H1 (cell line): Measurements from ENCODE around the gene CAMKMT. TPM values are rescaled to one million over a fixed set of nuclear protein-coding genes. Genes with fewer than 3 reads are reported as not detected.

Experiments used
- CTCF ChIA-PET: fragments of 300-600 bp; sonication (Branson Sonifier 250); formaldehyde crosslinking; loops from one replicate; lab custom pipeline; 2021; ENCODE audit not compliant: partially characterized antibody; lab: Charles Lee
- POLR2A ChIA-PET: fragments of 300-600 bp; sonication (Branson Sonifier 250); formaldehyde crosslinking; loops from one replicate; lab custom pipeline; 2021; ENCODE audit warnings: inconsistent platforms; ENCODE audit not compliant: partially characterized antibody; lab: Charles Lee
- DNase-seq, 2 experiments: peaks; one replicate each; pipeline versions ENCODE4 v3.0.0 to v3.0.0-alpha.2; 2010 to 2022; ENCODE audit warnings: low spot score in 2 of 2, low read depth in 1 of 2, mixed read lengths in 1 of 2
- FAIRE-seq: peaks from 2 replicates; lab custom pipeline; 2011; peaks lifted over from hg19 to GRCh38; lab: Jason Lieb, UNC
- H2AFZ ChIP-seq: 2 replicates; pipeline ENCODE4 v1.8.1; 2012; ENCODE audit warnings: low read length, inconsistent platforms
- H2AK5ac ChIP-seq: 2 replicates; pipeline ENCODE4 v1.6.1; 2013; ENCODE audit warnings: low read depth, low read length
- H2BK120ac ChIP-seq: replicated peaks from 2 replicates; pipeline ENCODE3; 2013; ENCODE audit warnings: low read depth, low read length, inconsistent platforms
- H2BK12ac ChIP-seq: 2 replicates; pipeline ENCODE4 v1.6.1; 2013; ENCODE audit warnings: low read depth, low read length
- H2BK15ac ChIP-seq: 2 replicates; pipeline ENCODE4 v1.6.1; 2013; ENCODE audit warnings: low read length
- H2BK20ac ChIP-seq: 2 replicates; pipeline ENCODE4 v1.6.1; 2013; ENCODE audit warnings: low read length
- H2BK5ac ChIP-seq: 2 replicates; pipeline ENCODE4 v1.6.1; 2013; ENCODE audit warnings: low read depth, low read length
- H3K14ac ChIP-seq: 2 replicates; pipeline ENCODE4 v1.6.1; 2013; ENCODE audit warnings: inconsistent platforms; ENCODE audit not compliant: insufficient read length
- H3K18ac ChIP-seq: 2 replicates; pipeline ENCODE4 v1.6.1; 2013; ENCODE audit warnings: low read length; ENCODE audit errors: extremely low read depth
- H3K23ac ChIP-seq: 2 replicates; pipeline ENCODE4 v1.6.1; 2013; ENCODE audit warnings: inconsistent platforms; ENCODE audit not compliant: insufficient read length
- H3K23me2 ChIP-seq: 2 replicates; pipeline ENCODE4 v1.6.1; 2013; ENCODE audit warnings: low read depth, low read length
- H3K27ac ChIP-seq: 2 replicates; pipeline ENCODE4 v1.6.1; 2011; ENCODE audit warnings: low read depth, low read length, inconsistent platforms
- H3K27me3 ChIP-seq, 4 experiments: replicated peaks in 1 of 4; 1 replicate in 1 of 4; 2 replicates in 3 of 4; pipeline versions ENCODE4 v1.6.1 to v1.8.1; 2011 to 2013; ENCODE audit warnings: low read length in 3 of 4, mild to moderate bottlenecking in 3 of 4, inconsistent platforms in 2 of 4, mixed read lengths in 2 of 4, moderate library complexity in 1 of 4; ENCODE audit not compliant: control insufficient read depth in 3 of 4, insufficient read depth in 3 of 4; ENCODE audit errors: extremely low read depth in 1 of 4
- H3K36me3 ChIP-seq, 4 experiments: 2 replicates each; pipeline versions ENCODE4 v1.6.1 to v1.8.1; 2011 to 2013; ENCODE audit warnings: mild to moderate bottlenecking in 4 of 4, low read length in 3 of 4, moderate library complexity in 2 of 4, control low read depth in 1 of 4, inconsistent platforms in 1 of 4; ENCODE audit not compliant: insufficient read depth in 4 of 4, control insufficient read depth in 2 of 4
- H3K4ac ChIP-seq: replicated peaks from 2 replicates; pipeline ENCODE3; 2013; ENCODE audit warnings: low read length, low read depth, mixed read lengths, inconsistent platforms; ENCODE audit not compliant: insufficient read length
- H3K4me1 ChIP-seq, 4 experiments: replicated peaks in 1 of 4; 1 replicate in 1 of 4; 2 replicates in 3 of 4; pipeline versions ENCODE4 v1.6.1 to v1.8.1; 2011 to 2013; ENCODE audit warnings: low read length in 3 of 4, inconsistent platforms in 2 of 4, mixed read lengths in 1 of 4; ENCODE audit not compliant: insufficient read depth in 4 of 4, control insufficient read depth in 3 of 4
- H3K4me2 ChIP-seq, 2 experiments: 2 replicates each; pipeline versions ENCODE4 v1.6.1 to v1.8.1; 2011 to 2013; ENCODE audit warnings: low read depth in 2 of 2, low read length in 2 of 2, control low read depth in 1 of 2, inconsistent platforms in 1 of 2, mild to moderate bottlenecking in 1 of 2; ENCODE audit not compliant: insufficient read depth in 1 of 2
- H3K4me3 ChIP-seq, 4 experiments: fragments of 200-600, 300-600 bp in 1 of 4; sonication (generic), shearing (Covaris generic), sonication (Bioruptor Twin) in 1 of 4; 2 replicates each; pipeline versions ENCODE4 v1.5.1 to v1.8.1; 2011 to 2016; ENCODE audit warnings: low read length in 4 of 4, low read depth in 3 of 4, control low read depth in 2 of 4, inconsistent platforms in 2 of 4, mild to moderate bottlenecking in 2 of 4, mixed read lengths in 1 of 4, moderate library complexity in 1 of 4; ENCODE audit not compliant: insufficient read depth in 2 of 4; ENCODE audit errors: extremely low read depth in 1 of 4
- H3K56ac ChIP-seq: replicated peaks from 2 replicates; pipeline ENCODE3; 2013; ENCODE audit warnings: low read depth, mild to moderate bottlenecking, mixed read lengths, low read length, inconsistent platforms; ENCODE audit not compliant: insufficient read length
- H3K79me1 ChIP-seq: 2 replicates; pipeline ENCODE4 v1.6.1; 2013; ENCODE audit warnings: low read depth, low read length, control low read depth
- H3K79me2 ChIP-seq, 2 experiments: 2 replicates each; pipeline versions ENCODE4 v1.6.1 to v1.8.1; 2012 to 2013; ENCODE audit warnings: low read length in 2 of 2, mild to moderate bottlenecking in 2 of 2, inconsistent platforms in 1 of 2; ENCODE audit not compliant: insufficient read depth in 2 of 2, control insufficient read depth in 1 of 2
- H3K9ac ChIP-seq, 4 experiments: replicated peaks in 1 of 4; 1 replicate in 1 of 4; 2 replicates in 3 of 4; pipeline versions ENCODE4 v1.6.1 to v1.8.1; 2011 to 2013; ENCODE audit warnings: low read depth in 3 of 4, low read length in 3 of 4, control low read depth in 2 of 4, mild to moderate bottlenecking in 2 of 4, moderate library complexity in 2 of 4, inconsistent platforms in 1 of 4; ENCODE audit errors: extremely low read depth in 1 of 4
- H3K9me3 ChIP-seq, 2 experiments: 2 replicates each; pipeline versions ENCODE4 v1.6.1 to v1.8.1; 2012 to 2013; ENCODE audit warnings: mild to moderate bottlenecking in 2 of 2, moderate library complexity in 2 of 2, control low read depth in 1 of 2, inconsistent platforms in 1 of 2, low read depth in 1 of 2, low read length in 1 of 2, mixed read lengths in 1 of 2; ENCODE audit not compliant: insufficient read depth in 2 of 2
- H4K20me1 ChIP-seq, 2 experiments: replicated peaks in 1 of 2; 2 replicates each; pipeline versions ENCODE3 to v1.8.1; 2011 to 2013; ENCODE audit warnings: inconsistent platforms in 2 of 2, low read length in 2 of 2, mild to moderate bottlenecking in 1 of 2; ENCODE audit not compliant: insufficient read depth in 2 of 2, control insufficient read depth in 1 of 2
- H4K5ac ChIP-seq: 2 replicates; pipeline ENCODE4 v1.6.1; 2013; ENCODE audit warnings: low read length, low read depth, mixed read lengths, inconsistent platforms; ENCODE audit not compliant: insufficient read length
- H4K8ac ChIP-seq: 2 replicates; pipeline ENCODE4 v1.8.0; 2013; ENCODE audit warnings: mild to moderate bottlenecking, moderate library complexity, low read length, inconsistent platforms; ENCODE audit not compliant: insufficient read depth; ENCODE audit errors: extremely low read depth
- H4K91ac ChIP-seq: replicated peaks from 2 replicates; pipeline ENCODE3; 2013; ENCODE audit warnings: low read length, mixed read lengths, inconsistent platforms; ENCODE audit not compliant: insufficient read length
- BACH1 ChIP-seq: IDR thresholded peaks from 2 replicates; pipeline ENCODE4 v1.6.1; 2012; ENCODE audit warnings: low read length, improper control_type of control experiment
- BRCA1 ChIP-seq: IDR thresholded peaks from 2 replicates; pipeline ENCODE4 v1.6.1; 2012; ENCODE audit warnings: low read depth, low read length, improper control_type of control experiment
- CHD2 ChIP-seq: IDR thresholded peaks from 2 replicates; pipeline ENCODE4 v1.6.1; 2012; ENCODE audit warnings: low read length, improper control_type of control experiment
- EP300 ChIP-seq, 2 experiments: IDR thresholded peaks; 1 replicate in 1 of 2; 2 replicates in 1 of 2; pipeline ENCODE4 v1.6.1; 2011 to 2012; ENCODE audit warnings: low read depth in 2 of 2, low read length in 2 of 2, mild to moderate bottlenecking in 2 of 2, borderline replicate concordance in 1 of 2, inconsistent platforms in 1 of 2, moderate library complexity in 1 of 2
- RBBP5 ChIP-seq: IDR thresholded peaks from 2 replicates; pipeline ENCODE4 v1.7.1; 2012; ENCODE audit warnings: low read depth, mild to moderate bottlenecking, inconsistent platforms, low read length, moderate library complexity, borderline replicate concordance
- SIX5 ChIP-seq: IDR thresholded peaks from 2 replicates; pipeline ENCODE4 v1.6.1; 2011; ENCODE audit warnings: mild to moderate bottlenecking, low read depth, low read length
- SUZ12 ChIP-seq: fragments of 200-600 bp; sonication (generic); IDR thresholded peaks from 2 replicates; pipeline ENCODE4 v1.6.1; 2012; ENCODE audit warnings: mild to moderate bottlenecking, inconsistent platforms, low read length, moderate library complexity, mixed read lengths
- WGBS, 2 experiments: shearing (Covaris generic) in 1 of 2; methylation state at CpG; one replicate each; pipeline versions ENCODE4 v1.1.6 to v1.1.7; 2013 to 2015; ENCODE audit warnings: low lambda C conversion rate in 2 of 2, mixed read lengths in 2 of 2, inconsistent platforms in 1 of 2, low coverage in 1 of 2, missing lambda C conversion rate in 1 of 2; ENCODE audit not compliant: insufficient replicate concordance in 2 of 2, insufficient coverage in 1 of 2, insufficient read length in 1 of 2; ENCODE audit errors: extremely low coverage in 1 of 2, missing lambda C conversion rate in 1 of 2; 5-methylcytosine and 5-hydroxymethylcytosine counted together
- polyA plus RNA-seq, 7 experiments: library from polyadenylated mRNA; depleted of rRNA in 3 of 7; stranded (reverse) in 5 of 7; unstranded in 2 of 7; fragments of >200 nt in 5 of 7; fragments of 200-250 nt in 2 of 7; gene quantifications; 1 replicate in 5 of 7; 2 replicates in 1 of 7; 4 replicates in 1 of 7; pipeline versions ENCODE4 v1.2.1 to v1.2.3, GENCODE V29; 2011 to 2013; ENCODE audit warnings: missing spikeins in 2 of 7, mixed read lengths in 2 of 7
- total RNA-seq: library from RNA; stranded (reverse); fragmentation: NEBNext Ultra II Directional; extraction: Animal tissue kit (Norgen Biotek cat#: 25700); gene quantifications from 2 replicates; pipeline ENCODE4 v1.2.1, GENCODE V29; 2021
- TF ChIP-seq, protein P1 (sequence below): IDR thresholded peaks from 2 replicates; pipeline ENCODE4 v1.6.1; 2012; ENCODE audit warnings: inconsistent platforms
- TF ChIP-seq, protein P2 (sequence below): IDR thresholded peaks from 2 replicates; pipeline ENCODE4 v1.6.1; 2011; ENCODE audit warnings: low read depth, mild to moderate bottlenecking, low read length; ENCODE audit not compliant: insufficient read depth

The CAMKMT gene
- total and polyA plus RNA-seq, 2 of the 8 experiments (the other 6 are each of a cell fraction or from before 2014, with no cell fraction given) = 14.7 to 22.4 TPM

DNA sequence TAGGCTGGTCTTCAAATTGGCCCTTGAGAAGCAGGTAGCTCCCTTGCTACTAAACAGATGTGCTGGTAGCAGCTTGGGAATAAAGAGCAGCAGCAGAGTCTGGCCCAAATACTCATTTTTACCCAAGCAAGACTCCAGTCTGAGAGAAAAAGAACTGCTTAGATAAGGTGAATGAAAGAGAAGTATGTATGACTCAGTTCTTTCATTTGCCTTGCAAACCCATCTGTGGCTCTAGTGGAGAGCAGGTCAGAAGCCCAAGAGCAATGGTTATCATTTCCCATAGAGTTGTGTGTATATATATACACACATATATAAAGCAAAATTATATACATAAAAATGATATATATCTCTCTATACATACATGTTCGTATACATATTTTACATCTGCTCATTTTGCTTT is 80.3 kb downstream of the CAMKMT start:
- TF ChIP-seq, protein P1, sequence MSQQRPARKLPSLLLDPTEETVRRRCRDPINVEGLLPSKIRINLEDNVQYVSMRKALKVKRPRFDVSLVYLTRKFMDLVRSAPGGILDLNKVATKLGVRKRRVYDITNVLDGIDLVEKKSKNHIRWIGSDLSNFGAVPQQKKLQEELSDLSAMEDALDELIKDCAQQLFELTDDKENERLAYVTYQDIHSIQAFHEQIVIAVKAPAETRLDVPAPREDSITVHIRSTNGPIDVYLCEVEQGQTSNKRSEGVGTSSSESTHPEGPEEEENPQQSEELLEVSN = no peak
- TF ChIP-seq CHD2 (no peak), BACH1 (no peak), SIX5 (no peak), BRCA1 (no peak), SUZ12 (no peak), RBBP5 (no peak), EP300 (IDR thresholded peaks at IDR 0.05; ENCODE audit: borderline replicate concordance in 1 of 2, low read depth in 2 of 2, low read length in 2 of 2) (no peak)
- TF ChIP-seq, protein P2, sequence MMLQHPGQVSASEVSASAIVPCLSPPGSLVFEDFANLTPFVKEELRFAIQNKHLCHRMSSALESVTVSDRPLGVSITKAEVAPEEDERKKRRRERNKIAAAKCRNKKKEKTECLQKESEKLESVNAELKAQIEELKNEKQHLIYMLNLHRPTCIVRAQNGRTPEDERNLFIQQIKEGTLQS = no peak
- DNase-seq (no peak), FAIRE-seq (no peak)
- ChIA-PET POLR2A (interaction anchor here (0.6 to 1.1 kb wide), 3 partner anchors 21 to 74 kb away, joined by 3 to 6 read pairs (median 3); no protein-coding TSS in a partner anchor), CTCF (interaction anchor here (1.1 kb wide), 1 partner anchor 37 kb away, joined by 3 read pairs; no protein-coding TSS in a partner anchor)
- Histone ChIP-seq H2BK15ac (no peak overlapping the region), H3K23ac (no peak overlapping the region), H3K36me3 (peaks cover 0 to 8% (median 4%) of the 10 kb centered on the region in 4 experiments; a peak in 4 of 8 replicates), H2BK12ac (no peak overlapping the region), H3K4me3 (no peak overlapping the region), H4K8ac (no peak overlapping the region), H2AFZ (no peak overlapping the region), H3K4me2 (no peak overlapping the region), H4K5ac (no peak overlapping the region), H3K27me3 (no peaks in the 10 kb centered on the region), H3K9me3 (peaks cover 4 to 8% of the 10 kb centered on the region in 2 experiments; a peak in 2 of 4 replicates), H2BK120ac (no peak overlapping the region), H3K9ac (no peak overlapping the region), H4K20me1 (no peaks in the 10 kb centered on the region), H4K91ac (no peak overlapping the region), H3K4me1 (peaks cover 0 to 7% (median 1%) of the 10 kb centered on the region in 4 experiments; a peak in 2 of 7 replicates), H3K79me2 (no peaks in the 10 kb centered on the region), H2BK5ac (no peak overlapping the region), H3K56ac (no peak overlapping the region), H3K18ac (no peak overlapping the region), H3K14ac (no peak overlapping the region), H3K79me1 (no peaks in the 10 kb centered on the region), H3K27ac (no peak overlapping the region), H3K23me2 (no peaks in the 10 kb centered on the region), H2BK20ac (no peak overlapping the region), H3K4ac (no peak overlapping the region), H2AK5ac (no peak overlapping the region)
- 87% methylated on average over 1 of the region's 1 CpG; no CpG with 5 or more reads in 1 of the 2 experiments for WGBS, 2 experiments
